ENCODE data around the gene PLCD4. TPM values are rescaled to one million over a fixed set of nuclear protein-coding genes. Genes with fewer than 3 reads are reported as not detected.

Gene PLCD4
- total RNA-seq, 1 donor = 1.2 TPM

GRCh38 chr2:218618102-218618860 is 10.6 kb downstream of the PLCD4 start:
- H3K4me3 ChIP-seq (ENCODE audit: low read depth, low read length) = no peak overlapping the region
- TF ChIP-seq, protein P1, sequence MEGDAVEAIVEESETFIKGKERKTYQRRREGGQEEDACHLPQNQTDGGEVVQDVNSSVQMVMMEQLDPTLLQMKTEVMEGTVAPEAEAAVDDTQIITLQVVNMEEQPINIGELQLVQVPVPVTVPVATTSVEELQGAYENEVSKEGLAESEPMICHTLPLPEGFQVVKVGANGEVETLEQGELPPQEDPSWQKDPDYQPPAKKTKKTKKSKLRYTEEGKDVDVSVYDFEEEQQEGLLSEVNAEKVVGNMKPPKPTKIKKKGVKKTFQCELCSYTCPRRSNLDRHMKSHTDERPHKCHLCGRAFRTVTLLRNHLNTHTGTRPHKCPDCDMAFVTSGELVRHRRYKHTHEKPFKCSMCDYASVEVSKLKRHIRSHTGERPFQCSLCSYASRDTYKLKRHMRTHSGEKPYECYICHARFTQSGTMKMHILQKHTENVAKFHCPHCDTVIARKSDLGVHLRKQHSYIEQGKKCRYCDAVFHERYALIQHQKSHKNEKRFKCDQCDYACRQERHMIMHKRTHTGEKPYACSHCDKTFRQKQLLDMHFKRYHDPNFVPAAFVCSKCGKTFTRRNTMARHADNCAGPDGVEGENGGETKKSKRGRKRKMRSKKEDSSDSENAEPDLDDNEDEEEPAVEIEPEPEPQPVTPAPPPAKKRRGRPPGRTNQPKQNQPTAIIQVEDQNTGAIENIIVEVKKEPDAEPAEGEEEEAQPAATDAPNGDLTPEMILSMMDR (IDR thresholded peaks at IDR 0.05; ENCODE audit: insufficient read depth, low read length) = no peak
- DNase-seq (ENCODE audit: low read depth) = no peak

DNA sequence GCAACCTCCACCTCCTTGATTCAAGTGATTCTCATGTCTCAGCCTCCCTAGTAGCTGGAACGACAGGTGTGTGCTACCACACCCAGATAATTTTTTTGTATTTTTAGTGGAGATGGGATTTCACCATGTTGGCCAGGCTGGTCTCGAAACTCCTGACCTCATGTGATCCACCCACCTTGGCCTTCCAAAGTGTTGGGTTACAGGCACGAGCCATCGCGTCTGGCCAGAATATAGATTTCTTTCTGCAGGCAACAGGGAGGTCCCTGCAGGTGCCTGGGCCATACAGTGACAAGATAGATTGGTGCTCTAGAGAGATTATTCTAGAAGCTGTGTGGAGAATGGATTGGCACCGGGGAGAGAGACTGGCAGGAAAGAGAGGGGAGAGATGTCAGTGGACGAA is 13.3 kb downstream of the PLCD4 start:
- H3K4me3 ChIP-seq (ENCODE audit: low read depth, low read length) = no peak overlapping the region
- TF ChIP-seq, protein P1 (IDR thresholded peaks at IDR 0.05; ENCODE audit: insufficient read depth, low read length) = no peak
- no peak for DNase-seq (ENCODE audit: low read depth)

DNA sequence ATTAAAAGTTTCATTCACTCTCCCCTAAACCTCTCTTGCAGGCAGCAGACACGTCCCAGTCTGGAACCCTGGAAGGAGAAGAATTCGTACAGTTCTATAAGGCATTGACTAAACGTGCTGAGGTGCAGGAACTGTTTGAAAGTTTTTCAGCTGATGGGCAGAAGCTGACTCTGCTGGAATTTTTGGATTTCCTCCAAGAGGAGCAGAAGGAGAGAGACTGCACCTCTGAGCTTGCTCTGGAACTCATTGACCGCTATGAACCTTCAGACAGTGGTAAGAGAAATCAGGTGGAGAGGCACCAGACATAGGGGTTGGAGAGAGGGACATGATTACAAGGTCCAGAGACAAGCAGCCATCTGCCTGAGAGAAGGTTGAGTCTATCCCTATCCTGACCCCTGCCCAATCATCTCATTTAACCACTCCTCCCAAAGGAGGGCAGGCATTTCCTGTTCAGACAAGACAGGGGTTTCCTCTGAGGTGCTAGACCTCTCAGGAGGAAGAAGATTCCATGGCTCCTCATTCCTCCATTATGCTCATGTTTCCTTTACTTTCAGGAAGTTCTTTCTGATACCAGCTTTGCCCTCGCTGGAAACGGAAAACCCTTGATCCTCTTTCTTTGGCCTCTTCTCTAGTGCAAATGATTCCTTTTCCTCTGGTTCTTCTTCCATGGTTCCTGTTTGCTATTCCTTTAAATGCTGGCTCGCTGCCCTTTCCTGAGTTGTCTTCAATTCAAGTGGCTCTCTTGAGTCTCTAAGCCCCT is 15.1 kb downstream of the PLCD4 start:
- no peak overlapping the region for H3K4me3 ChIP-seq (ENCODE audit: low read depth, low read length)
- TF ChIP-seq, protein P1 (IDR thresholded peaks at IDR 0.05; ENCODE audit: insufficient read depth, low read length) = no peak
- DNase-seq (ENCODE audit: low read depth) = peak; percentile 26

DNA sequence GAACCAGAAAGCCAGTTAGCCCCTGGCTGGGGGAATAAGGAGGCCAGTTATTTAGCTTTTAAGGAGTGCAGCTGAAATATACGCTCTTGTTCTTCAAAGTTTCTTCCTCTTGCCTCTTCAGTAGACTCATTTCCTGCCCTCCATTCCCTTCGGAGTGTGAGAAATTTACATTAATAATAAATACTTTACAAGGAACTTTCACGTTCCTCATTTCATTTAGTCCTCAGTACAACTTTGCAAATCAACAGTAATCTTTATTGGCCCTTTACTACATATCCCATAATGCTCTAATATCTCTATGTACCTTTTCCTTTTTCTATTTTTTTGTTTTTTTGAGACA is 15.6 kb downstream of the PLCD4 start:
- H3K4me3 ChIP-seq (ENCODE audit: low read depth, low read length) = no peak overlapping the region
- TF ChIP-seq, protein P1 (IDR thresholded peaks at IDR 0.05; ENCODE audit: insufficient read depth, low read length) = no peak
- DNase-seq (ENCODE audit: low read depth) = no peak

GRCh38 chr2:218626369-218626768 is 18.7 kb downstream of the PLCD4 start:
- DNase-seq (ENCODE audit: low read depth) = no peak

GRCh38 chr2:218627939-218628338 is 20.2 kb downstream of the PLCD4 start:
- no peak for DNase-seq (ENCODE audit: low read depth)
- H3K4me3 ChIP-seq (ENCODE audit: low read depth, low read length) = no peak overlapping the region
- TF ChIP-seq, protein P1 (IDR thresholded peaks at IDR 0.05; ENCODE audit: insufficient read depth, low read length) = no peak

More at GRCh38 chr2:218626369-218626768, 18.7 kb downstream of the PLCD4 start:
- no peak overlapping the region for H3K4me3 ChIP-seq (ENCODE audit: low read depth, low read length)
- TF ChIP-seq, protein P1 (IDR thresholded peaks at IDR 0.05; ENCODE audit: insufficient read depth, low read length) = no peak
